ENCODE data around the gene CPED1. TPM values are rescaled to one million over a fixed set of nuclear protein-coding genes. Genes with fewer than 3 reads are reported as not detected.

CPED1 gene
- total RNA-seq, 2 experiments from 2014 or later = not detected

GRCh38 chr7:121262221-121262620 is 273.7 kb downstream of the CPED1 start:
- DNase-seq = no peak
- POLR2A ChIA-PET = no interaction called here
- CTCF ChIA-PET = no interaction called here
- H3K27me3 Mint-ChIP-seq = peaks cover 4% of the 10 kb centered on the region
- no peaks in the 10 kb centered on the region for H3K36me3 Mint-ChIP-seq (ENCODE audit: low read depth)
- H3K27ac Mint-ChIP-seq = no peak overlapping the region
- no peaks in the 10 kb centered on the region for H3K9me3 Mint-ChIP-seq
- no peaks in the 10 kb centered on the region for H3K4me1 Mint-ChIP-seq
- no peak overlapping the region for H3K4me3 Mint-ChIP-seq

- DNase-seq = no peak
- no peak overlapping the region for H3K27ac Mint-ChIP-seq
- H3K4me1 Mint-ChIP-seq = no peaks in the 10 kb centered on the region
- ChIA-PET CTCF (no interaction called here), POLR2A (no interaction called here)
- no peaks in the 10 kb centered on the region for H3K36me3 Mint-ChIP-seq (ENCODE audit: low read depth)
- H3K9me3 Mint-ChIP-seq = no peaks in the 10 kb centered on the region
- peaks cover 4% of the 10 kb centered on the region for H3K27me3 Mint-ChIP-seq
- H3K4me3 Mint-ChIP-seq = no peak overlapping the region
Observed at GRCh38 chr7:121262969-121263368, 274.5 kb downstream of the CPED1 start.

GRCh38 chr7:121266307-121266894 is 277.9 kb downstream of the CPED1 start:
- peaks cover 15% of the 10 kb centered on the region for H3K27me3 Mint-ChIP-seq

GRCh38 chr7:121267612-121268011 is 279.1 kb downstream of the CPED1 start:
- Mint-ChIP-seq H3K4me1 (no peaks in the 10 kb centered on the region), H3K27ac (no peak overlapping the region), H3K4me3 (no peak overlapping the region), H3K27me3 (peaks cover 15% of the 10 kb centered on the region), H3K9me3 (no peaks in the 10 kb centered on the region), H3K36me3 (ENCODE audit: low read depth) (no peaks in the 10 kb centered on the region)
- ChIA-PET POLR2A (no interaction called here), CTCF (no interaction called here)
- DNase-seq = no peak

More at GRCh38 chr7:121266307-121266894, 277.9 kb downstream of the CPED1 start:
- H3K36me3 Mint-ChIP-seq (ENCODE audit: low read depth) = no peaks in the 10 kb centered on the region
- ChIA-PET CTCF (no interaction called here), POLR2A (no interaction called here)
- no peaks in the 10 kb centered on the region for H3K4me1 Mint-ChIP-seq
- H3K9me3 Mint-ChIP-seq = no peaks in the 10 kb centered on the region
- DNase-seq = no peak
- H3K4me3 Mint-ChIP-seq = no peak overlapping the region
- no peak overlapping the region for H3K27ac Mint-ChIP-seq

GRCh38 chr7:121269798-121270197 is 281.3 kb downstream of the CPED1 start:
- Mint-ChIP-seq H3K4me1 (no peaks in the 10 kb centered on the region), H3K36me3 (ENCODE audit: low read depth) (no peaks in the 10 kb centered on the region), H3K9me3 (no peaks in the 10 kb centered on the region), H3K27me3 (peaks cover 20% of the 10 kb centered on the region), H3K4me3 (no peak overlapping the region), H3K27ac (no peak overlapping the region)
- no peak for DNase-seq
- CTCF ChIA-PET = no interaction called here
- POLR2A ChIA-PET = no interaction called here

GRCh38 chr7:121271098-121271497 is 282.6 kb downstream of the CPED1 start:
- peaks cover 19% of the 10 kb centered on the region for H3K27me3 Mint-ChIP-seq
- ChIA-PET POLR2A (no interaction called here), CTCF (no interaction called here)
- no peak overlapping the region for H3K4me3 Mint-ChIP-seq
- H3K36me3 Mint-ChIP-seq (ENCODE audit: low read depth) = no peaks in the 10 kb centered on the region
- no peak overlapping the region for H3K27ac Mint-ChIP-seq
- no peaks in the 10 kb centered on the region for H3K9me3 Mint-ChIP-seq
- DNase-seq = no peak
- H3K4me1 Mint-ChIP-seq = no peaks in the 10 kb centered on the region

GRCh38 chr7:121271916-121272315 is 283.4 kb downstream of the CPED1 start:
- POLR2A ChIA-PET = no interaction called here
- H3K27me3 Mint-ChIP-seq = peaks cover 25% of the 10 kb centered on the region
- no peaks in the 10 kb centered on the region for H3K36me3 Mint-ChIP-seq (ENCODE audit: low read depth)
- H3K27ac Mint-ChIP-seq = no peak overlapping the region
- no peaks in the 10 kb centered on the region for H3K9me3 Mint-ChIP-seq
- CTCF ChIA-PET = no interaction called here
- no peak for DNase-seq
- H3K4me3 Mint-ChIP-seq = no peak overlapping the region
- H3K4me1 Mint-ChIP-seq = no peaks in the 10 kb centered on the region

GRCh38 chr7:121272676-121273075 is 284.2 kb downstream of the CPED1 start:
- Mint-ChIP-seq H3K9me3 (no peaks in the 10 kb centered on the region), H3K4me1 (no peaks in the 10 kb centered on the region), H3K4me3 (no peak overlapping the region), H3K36me3 (ENCODE audit: low read depth) (no peaks in the 10 kb centered on the region), H3K27ac (no peak overlapping the region), H3K27me3 (peaks cover 32% of the 10 kb centered on the region)
- CTCF ChIA-PET = no interaction called here
- DNase-seq = no peak
- POLR2A ChIA-PET = no interaction called here

- H3K27me3 Mint-ChIP-seq = peaks cover 33% of the 10 kb centered on the region
- no peak for DNase-seq
- H3K9me3 Mint-ChIP-seq = no peaks in the 10 kb centered on the region
- no peaks in the 10 kb centered on the region for H3K36me3 Mint-ChIP-seq (ENCODE audit: low read depth)
- H3K4me1 Mint-ChIP-seq = peaks cover 2% of the 10 kb centered on the region
- POLR2A ChIA-PET = no interaction called here
- CTCF ChIA-PET = no interaction called here
- H3K27ac Mint-ChIP-seq = no peak overlapping the region
- H3K4me3 Mint-ChIP-seq = no peak overlapping the region
Observed at GRCh38 chr7:121273467-121274167, 285.1 kb downstream of the CPED1 start.

GRCh38 chr7:121274467-121274866 is 286.0 kb downstream of the CPED1 start:
- Mint-ChIP-seq H3K4me1 (peaks cover 9% of the 10 kb centered on the region), H3K9me3 (no peaks in the 10 kb centered on the region), H3K36me3 (ENCODE audit: low read depth) (no peaks in the 10 kb centered on the region), H3K4me3 (no peak overlapping the region), H3K27me3 (peaks cover 36% of the 10 kb centered on the region), H3K27ac (no peak overlapping the region)
- ChIA-PET CTCF (no interaction called here), POLR2A (no interaction called here)
- no peak for DNase-seq

GRCh38 chr7:121275204-121275603 is 286.7 kb downstream of the CPED1 start:
- Mint-ChIP-seq H3K27ac (no peak overlapping the region), H3K4me1 (peaks cover 12% of the 10 kb centered on the region), H3K9me3 (no peaks in the 10 kb centered on the region), H3K36me3 (ENCODE audit: low read depth) (no peaks in the 10 kb centered on the region), H3K4me3 (no peak overlapping the region), H3K27me3 (peaks cover 36% of the 10 kb centered on the region)
- DNase-seq = no peak
- ChIA-PET POLR2A (no interaction called here), CTCF (no interaction called here)

GRCh38 chr7:121276313-121276712 is 287.8 kb downstream of the CPED1 start:
- POLR2A ChIA-PET = no interaction called here
- H3K27ac Mint-ChIP-seq = no peak overlapping the region
- H3K36me3 Mint-ChIP-seq (ENCODE audit: low read depth) = no peaks in the 10 kb centered on the region
- H3K4me3 Mint-ChIP-seq = no peak overlapping the region
- H3K27me3 Mint-ChIP-seq = peaks cover 38% of the 10 kb centered on the region
- H3K4me1 Mint-ChIP-seq = peaks cover 12% of the 10 kb centered on the region
- DNase-seq = no peak
- CTCF ChIA-PET = no interaction called here
- no peaks in the 10 kb centered on the region for H3K9me3 Mint-ChIP-seq

- Mint-ChIP-seq H3K27ac (no peak overlapping the region), H3K4me3 (no peak overlapping the region), H3K4me1 (peaks cover 12% of the 10 kb centered on the region), H3K36me3 (ENCODE audit: low read depth) (no peaks in the 10 kb centered on the region), H3K9me3 (no peaks in the 10 kb centered on the region), H3K27me3 (peaks cover 39% of the 10 kb centered on the region)
- ChIA-PET POLR2A (interaction anchor here (1.6 kb wide), 1 partner anchor 252 kb away, joined by 6 read pairs; no protein-coding TSS in a partner anchor), CTCF (interaction anchor here (0.8 to 1.1 kb wide), 2 partner anchors 142 to 291 kb away, joined by 3 read pairs; no protein-coding TSS in a partner anchor)
- DNase-seq = no peak
Observed at GRCh38 chr7:121278120-121279021, 289.9 kb downstream of the CPED1 start.

All from activated CD4-positive, alpha-beta memory T cell treated with anti-CD3 and anti-CD28 coated beads, Interleukin-2, amount 10 ng/mL, durations not matched to agents 7 days and 5 days (primary cell).